ENCODE data around the gene CREB3L4.
"Not testable (repeated sequence)": the region's sequence is repeated elsewhere in the genome, so short reads cannot be mapped to it uniquely, and the experiment has no call there.

Gene CREB3L4

GRCh38 chr1:153968972-153969371 lies 1.3 kb downstream of the CREB3L4 start:
- Histone ChIP-seq H3K27ac (peak overlapping the region; percentile 85), H3K9me3 (no peaks in the 10 kb centered on the region), H3K4me1 (peaks cover 70% of the 10 kb centered on the region), H3K4me2 (peak overlapping the region; percentile 91), H3K27me3 (no peaks in the 10 kb centered on the region), H3K4me3 (peak overlapping the region; percentile 71), H3K9ac (peak overlapping the region; percentile 83), H4K20me1 (no peaks in the 10 kb centered on the region), H3K36me3 (peaks cover 26% of the 10 kb centered on the region)
- TF ChIP-seq Cebpa-rat (IDR thresholded peaks at IDR 0.05) = no peak

GRCh38 chr1:153970346-153970745 lies 2.6 kb downstream of the CREB3L4 start:
- H3K4me2 ChIP-seq = peak overlapping the region; percentile 53
- no peak for TF ChIP-seq Cebpa-rat (IDR thresholded peaks at IDR 0.05)
- H3K27ac ChIP-seq = no peak overlapping the region
- H3K4me1 ChIP-seq = peaks cover 67% of the 10 kb centered on the region
- H4K20me1 ChIP-seq = peaks cover under 1% of the 10 kb centered on the region; the same call in 1 of the 2 replicates
- H3K4me3 ChIP-seq = no peak overlapping the region
- H3K27me3 ChIP-seq = no peaks in the 10 kb centered on the region
- no peaks in the 10 kb centered on the region for H3K9me3 ChIP-seq
- peaks cover 39% of the 10 kb centered on the region for H3K36me3 ChIP-seq
- H3K9ac ChIP-seq = no peak overlapping the region

- H3K9ac ChIP-seq = no peak overlapping the region
- H3K27ac ChIP-seq = no peak overlapping the region
- H4K20me1 ChIP-seq = peaks cover 15% of the 10 kb centered on the region; the same call in 1 of the 2 replicates
- H3K4me3 ChIP-seq = no peak overlapping the region
- peaks cover 70% of the 10 kb centered on the region for H3K4me1 ChIP-seq
- H3K27me3 ChIP-seq = no peaks in the 10 kb centered on the region
- no peaks in the 10 kb centered on the region for H3K9me3 ChIP-seq
- no peak overlapping the region for H3K4me2 ChIP-seq
- H3K36me3 ChIP-seq = peaks cover 48% of the 10 kb centered on the region
- no peak for TF ChIP-seq Cebpa-rat (IDR thresholded peaks at IDR 0.05)
Measured at GRCh38 chr1:153973071-153973470, 5.4 kb downstream of the CREB3L4 start.

- Histone ChIP-seq H3K27me3 (no peaks in the 10 kb centered on the region), H3K4me2 (no peak overlapping the region), H3K36me3 (peaks cover 48% of the 10 kb centered on the region), H3K4me3 (no peak overlapping the region), H4K20me1 (peaks cover 15% of the 10 kb centered on the region; the same call in 1 of the 2 replicates), H3K4me1 (peaks cover 75% of the 10 kb centered on the region), H3K27ac (no peak overlapping the region), H3K9me3 (no peaks in the 10 kb centered on the region), H3K9ac (no peak overlapping the region)
- TF ChIP-seq Cebpa-rat (IDR thresholded peaks at IDR 0.05) = no peak
Measured at GRCh38 chr1:153973525-153973924, 5.8 kb downstream of the CREB3L4 start.

- H3K4me1 ChIP-seq = peaks cover 50% of the 10 kb centered on the region
- H4K20me1 ChIP-seq = peaks cover 15% of the 10 kb centered on the region; the same call in 1 of the 2 replicates
- peak overlapping the region; percentile 94 for H3K9ac ChIP-seq
- peaks cover 43% of the 10 kb centered on the region for H3K36me3 ChIP-seq
- peak overlapping the region; percentile 97 for H3K4me2 ChIP-seq
- H3K9me3 ChIP-seq = no peaks in the 10 kb centered on the region
- peak overlapping the region; percentile 91 for H3K27ac ChIP-seq
- TF ChIP-seq Cebpa-rat (IDR thresholded peaks at IDR 0.05) = no peak
- no peaks in the 10 kb centered on the region for H3K27me3 ChIP-seq
- H3K4me3 ChIP-seq = peak overlapping the region; percentile 92
Measured at GRCh38 chr1:153976819-153977249, 9.1 kb downstream of the CREB3L4 start.

- H3K27me3 ChIP-seq = no peaks in the 10 kb centered on the region
- no peaks in the 10 kb centered on the region for H3K9me3 ChIP-seq
- peak within 1 kb of the TSS; percentile 91 for H3K27ac ChIP-seq
- TF ChIP-seq Cebpa-rat (IDR thresholded peaks at IDR 0.05) = no peak
- H3K4me1 ChIP-seq = peaks cover 43% of the 10 kb centered on the region
- peak within 1 kb of the TSS; percentile 94 for H3K9ac ChIP-seq
- peaks cover 36% of the 10 kb centered on the region for H3K36me3 ChIP-seq
- peak within 1 kb of the TSS; percentile 97 for H3K4me2 ChIP-seq
- H4K20me1 ChIP-seq = peaks cover 15% of the 10 kb centered on the region; the same call in 1 of the 2 replicates
- H3K4me3 ChIP-seq = peak within 1 kb of the TSS; percentile 92
Measured at GRCh38 chr1:153977250-153978240, 9.8 kb downstream of the CREB3L4 start, which contains the start of gene JTB. Gene JTB, minus strand, starts transcription at chr1:153977674. Its CDS starts 422 bp downstream, at chr1:153977252.

- no peaks in the 10 kb centered on the region for H3K9me3 ChIP-seq
- peaks cover 36% of the 10 kb centered on the region for H3K4me1 ChIP-seq
- H3K4me2 ChIP-seq = peak overlapping the region; percentile 97
- H3K27me3 ChIP-seq = no peaks in the 10 kb centered on the region
- H3K27ac ChIP-seq = peak overlapping the region; percentile 91
- peak overlapping the region; percentile 94 for H3K9ac ChIP-seq
- peaks cover 28% of the 10 kb centered on the region for H3K36me3 ChIP-seq
- no peak for TF ChIP-seq Cebpa-rat (IDR thresholded peaks at IDR 0.05)
- peak overlapping the region; percentile 92 for H3K4me3 ChIP-seq
- H4K20me1 ChIP-seq = peaks cover 15% of the 10 kb centered on the region; the same call in 1 of the 2 replicates
Measured at GRCh38 chr1:153978274-153978909, 10.7 kb downstream of the CREB3L4 start.

- H3K36me3 ChIP-seq = peaks cover 21% of the 10 kb centered on the region
- not testable (repeated sequence) for H3K4me3 ChIP-seq, H3K27ac ChIP-seq, H3K27me3 ChIP-seq, H3K9me3 ChIP-seq, H3K9ac ChIP-seq
- peaks cover 36% of the 10 kb centered on the region for H3K4me1 ChIP-seq
- peaks cover 15% of the 10 kb centered on the region; the same call in 1 of the 2 replicates for H4K20me1 ChIP-seq
- H3K4me2 ChIP-seq = peak overlapping the region; percentile 97
Measured at GRCh38 chr1:153979091-153979490, 11.4 kb downstream of the CREB3L4 start.

- not testable (repeated sequence) for H3K27me3 ChIP-seq, H3K36me3 ChIP-seq, H4K20me1 ChIP-seq, H3K4me2 ChIP-seq, H3K9ac ChIP-seq, H3K27ac ChIP-seq, H3K4me3 ChIP-seq, H3K9me3 ChIP-seq
- peaks cover 35% of the 10 kb centered on the region for H3K4me1 ChIP-seq
Measured at GRCh38 chr1:153981735-153982134, 14.0 kb downstream of the CREB3L4 start.

Measured in BLaER1 (cell line).